ENCODE results near the gene MCM5.
"Not testable (repeated sequence)": the region's sequence is repeated elsewhere in the genome, so short reads cannot be mapped to it uniquely, and the experiment has no call there.

MCM5 gene

GRCh38 chr22:35459423-35459894, 59.5 kb downstream of the MCM5 start:
- no peak for DNase-seq
- in situ Hi-C loops (cut with MboI; ENCODE audit: low pct_unique_long_range_greater_than_20kb, low sequenced_read_pairs), result no loop called here

- in situ Hi-C loops (cut with MboI; ENCODE audit: low pct_unique_long_range_greater_than_20kb, low sequenced_read_pairs); DNase-seq: not testable (repeated sequence)
Observed at GRCh38 chr22:35459976-35460375, 60.0 kb downstream of the MCM5 start.

GRCh38 chr22:35460688-35461087, 60.7 kb downstream of the MCM5 start:
- in situ Hi-C loops (cut with MboI; ENCODE audit: low pct_unique_long_range_greater_than_20kb, low sequenced_read_pairs), result no loop called here

GRCh38 chr22:35462498-35463230, 62.7 kb downstream of the MCM5 start:
- in situ Hi-C loops (cut with MboI; ENCODE audit: low pct_unique_long_range_greater_than_20kb, low sequenced_read_pairs), result no loop called here
- DNase-seq, result no peak

More at GRCh38 chr22:35460688-35461087, 60.7 kb downstream of the MCM5 start:
- DNase-seq, result no peak

- in situ Hi-C loops (cut with MboI; ENCODE audit: low pct_unique_long_range_greater_than_20kb, low sequenced_read_pairs), result no loop called here
Observed at GRCh38 chr22:35463231-35463933, 63.4 kb downstream of the MCM5 start.

GRCh38 chr22:35464399-35464798, 64.5 kb downstream of the MCM5 start:
- in situ Hi-C loops (cut with MboI; ENCODE audit: low pct_unique_long_range_greater_than_20kb, low sequenced_read_pairs), result no loop called here
- DNase-seq, result no peak

More at GRCh38 chr22:35463231-35463933, 63.4 kb downstream of the MCM5 start:
- no peak for DNase-seq

- no peak for DNase-seq
- in situ Hi-C loops (cut with MboI; ENCODE audit: low pct_unique_long_range_greater_than_20kb, low sequenced_read_pairs), result no loop called here
Observed at GRCh38 chr22:35465109-35465701, 65.3 kb downstream of the MCM5 start.

- no peak for DNase-seq
- in situ Hi-C loops (cut with MboI; ENCODE audit: low pct_unique_long_range_greater_than_20kb, low sequenced_read_pairs), result no loop called here
Observed at GRCh38 chr22:35467681-35468434, 67.9 kb downstream of the MCM5 start.

GRCh38 chr22:35470903-35471321, 71.0 kb downstream of the MCM5 start:
- in situ Hi-C loops (cut with MboI; ENCODE audit: low pct_unique_long_range_greater_than_20kb, low sequenced_read_pairs), result no loop called here
- DNase-seq, result no peak

GRCh38 chr22:35471566-35471965, 71.6 kb downstream of the MCM5 start:
- in situ Hi-C loops (cut with MboI; ENCODE audit: low pct_unique_long_range_greater_than_20kb, low sequenced_read_pairs); DNase-seq: not testable (repeated sequence)

GRCh38 chr22:35472488-35472887, 72.5 kb downstream of the MCM5 start:
- in situ Hi-C loops (cut with MboI; ENCODE audit: low pct_unique_long_range_greater_than_20kb, low sequenced_read_pairs), result no loop called here
- DNase-seq, result no peak

GRCh38 chr22:35473971-35474370, 74.0 kb downstream of the MCM5 start:
- in situ Hi-C loops (cut with MboI; ENCODE audit: low pct_unique_long_range_greater_than_20kb, low sequenced_read_pairs), result no loop called here
- DNase-seq, result no peak

Data from KBM-7 (cell line).